Astrocyte (in vitro differentiated cells and primary cell): ENCODE results near the gene GRID2.

ENCODE experiments used
- CTCF ChIP-seq: IDR thresholded peaks from 2 replicates; pipeline ENCODE4 v1.5.1; 2011; ENCODE audit warnings: low read depth, mild to moderate bottlenecking, inconsistent platforms, low read length, moderate library complexity; ENCODE audit not compliant: insufficient read depth
- EZH2 ChIP-seq: IDR thresholded peaks from 2 replicates; pipeline ENCODE4 v1.6.1; 2012; ENCODE audit warnings: mild to moderate bottlenecking, low read length, inconsistent platforms; ENCODE audit not compliant: insufficient read depth

DNA sequence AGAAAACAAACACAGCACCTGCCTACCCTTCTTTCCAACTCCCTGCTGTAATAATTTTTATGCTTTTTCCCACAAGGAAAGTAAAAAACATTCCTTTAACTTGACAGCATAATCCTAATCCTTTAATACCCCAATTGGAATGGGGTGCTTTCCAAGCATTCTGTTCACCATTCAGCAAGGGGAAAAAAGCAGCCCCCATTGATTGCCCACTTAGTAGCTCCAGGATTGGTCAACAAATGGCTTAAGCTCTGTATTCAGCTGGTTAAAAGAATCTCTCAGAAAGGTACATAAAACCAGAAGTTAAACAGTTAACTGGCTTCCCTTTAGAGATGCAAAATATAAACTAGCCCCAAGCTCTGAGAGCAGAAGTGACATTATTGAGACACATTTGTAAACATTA, 1330.0 kb downstream of the GRID2 start:
- no peak for TF ChIP-seq CTCF
- no peak for TF ChIP-seq EZH2
